LNCAP (cell line): Measurements from ENCODE around the gene C3orf22.
A peak's percentile ranks its signal among the peaks of the same experiment; 100 is the strongest.

Experiments
- TF ChIP-seq, protein P1 (sequence below): fragments of 450-650 bp; IDR thresholded peaks from 2 replicates; pipeline ENCODE4 v1.5.1; 2017; ENCODE audit warnings: mild to moderate bottlenecking

C3orf22 gene

DNA sequence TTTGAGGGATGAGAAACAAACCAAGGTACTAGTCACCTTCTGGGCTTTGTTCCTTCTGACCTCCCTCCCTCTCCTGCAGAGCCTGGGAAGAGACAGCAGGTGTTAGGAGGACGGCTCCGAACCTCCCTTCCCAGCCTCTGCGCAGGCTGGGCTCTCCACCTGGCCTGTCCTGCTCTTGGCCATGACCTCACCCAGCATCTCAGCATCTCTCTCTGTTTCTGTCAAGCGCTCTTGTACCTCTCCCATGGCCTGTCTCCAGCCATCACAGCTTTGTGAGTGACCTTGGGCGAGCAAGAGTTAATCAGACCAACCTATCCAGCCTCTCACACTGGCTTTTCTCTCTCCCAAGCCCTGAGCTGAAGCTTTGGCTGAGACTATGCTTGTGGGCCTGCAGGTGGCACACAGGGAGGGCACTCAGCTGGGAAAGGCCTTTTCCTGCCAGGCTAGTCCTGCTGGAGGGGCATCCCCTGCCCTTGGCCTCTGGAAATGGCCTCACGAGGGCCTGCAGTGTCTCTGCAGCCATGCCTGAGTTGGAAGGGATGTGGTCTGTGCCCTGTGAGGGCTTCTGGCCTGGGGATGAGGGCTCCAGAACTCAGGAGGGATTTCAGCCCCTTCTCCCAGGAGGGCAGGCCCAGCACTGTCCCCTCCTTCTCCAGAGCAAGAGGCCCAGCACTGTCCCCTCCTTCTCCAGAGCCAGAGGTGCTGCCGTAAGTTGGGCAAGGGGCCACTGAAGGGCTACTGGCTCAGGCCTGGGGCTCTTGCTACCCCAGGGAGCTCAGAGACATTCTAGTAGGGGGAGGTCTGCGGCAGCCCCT is 32.7 kb downstream of the C3orf22 start:
- TF ChIP-seq, protein P1, sequence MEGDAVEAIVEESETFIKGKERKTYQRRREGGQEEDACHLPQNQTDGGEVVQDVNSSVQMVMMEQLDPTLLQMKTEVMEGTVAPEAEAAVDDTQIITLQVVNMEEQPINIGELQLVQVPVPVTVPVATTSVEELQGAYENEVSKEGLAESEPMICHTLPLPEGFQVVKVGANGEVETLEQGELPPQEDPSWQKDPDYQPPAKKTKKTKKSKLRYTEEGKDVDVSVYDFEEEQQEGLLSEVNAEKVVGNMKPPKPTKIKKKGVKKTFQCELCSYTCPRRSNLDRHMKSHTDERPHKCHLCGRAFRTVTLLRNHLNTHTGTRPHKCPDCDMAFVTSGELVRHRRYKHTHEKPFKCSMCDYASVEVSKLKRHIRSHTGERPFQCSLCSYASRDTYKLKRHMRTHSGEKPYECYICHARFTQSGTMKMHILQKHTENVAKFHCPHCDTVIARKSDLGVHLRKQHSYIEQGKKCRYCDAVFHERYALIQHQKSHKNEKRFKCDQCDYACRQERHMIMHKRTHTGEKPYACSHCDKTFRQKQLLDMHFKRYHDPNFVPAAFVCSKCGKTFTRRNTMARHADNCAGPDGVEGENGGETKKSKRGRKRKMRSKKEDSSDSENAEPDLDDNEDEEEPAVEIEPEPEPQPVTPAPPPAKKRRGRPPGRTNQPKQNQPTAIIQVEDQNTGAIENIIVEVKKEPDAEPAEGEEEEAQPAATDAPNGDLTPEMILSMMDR = no peak

DNA sequence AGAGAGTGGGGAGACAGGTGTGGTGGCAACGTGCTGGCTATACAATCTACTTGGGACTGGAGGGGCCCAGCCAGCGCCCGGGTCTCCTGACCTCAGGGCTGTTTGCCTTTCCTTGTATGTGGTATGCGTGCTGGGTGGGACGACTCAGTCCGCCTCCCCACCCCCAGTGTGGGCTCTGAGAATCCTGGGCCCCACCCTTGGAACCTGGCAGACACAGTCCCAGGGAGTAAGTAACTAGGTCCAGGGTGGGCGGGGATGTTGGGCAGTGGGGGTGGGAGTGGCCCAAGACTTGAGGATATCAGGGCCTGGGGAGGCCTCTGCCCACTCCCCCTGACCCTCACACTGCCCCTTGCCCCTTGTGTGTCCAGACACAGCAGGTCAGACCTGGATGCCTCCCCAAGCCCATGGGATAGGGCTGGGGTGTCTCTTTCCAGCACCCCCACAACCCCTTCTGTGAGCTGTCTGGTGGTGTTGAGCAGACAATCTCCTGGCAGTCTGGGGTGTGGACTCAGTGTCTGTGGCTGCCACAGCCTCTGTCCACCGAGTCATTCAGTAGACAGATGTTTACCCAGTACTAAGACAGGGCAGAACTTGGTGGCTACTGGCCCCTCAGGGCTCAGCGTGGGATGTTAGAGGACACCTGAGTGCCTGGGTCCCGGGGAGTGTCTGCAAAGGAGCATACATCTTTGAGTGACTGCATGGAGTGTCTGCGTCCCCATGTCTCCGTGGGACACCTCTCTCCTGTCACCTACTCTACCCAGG is 33.5 kb downstream of the C3orf22 start:
- TF ChIP-seq, protein P1 = no peak

DNA sequence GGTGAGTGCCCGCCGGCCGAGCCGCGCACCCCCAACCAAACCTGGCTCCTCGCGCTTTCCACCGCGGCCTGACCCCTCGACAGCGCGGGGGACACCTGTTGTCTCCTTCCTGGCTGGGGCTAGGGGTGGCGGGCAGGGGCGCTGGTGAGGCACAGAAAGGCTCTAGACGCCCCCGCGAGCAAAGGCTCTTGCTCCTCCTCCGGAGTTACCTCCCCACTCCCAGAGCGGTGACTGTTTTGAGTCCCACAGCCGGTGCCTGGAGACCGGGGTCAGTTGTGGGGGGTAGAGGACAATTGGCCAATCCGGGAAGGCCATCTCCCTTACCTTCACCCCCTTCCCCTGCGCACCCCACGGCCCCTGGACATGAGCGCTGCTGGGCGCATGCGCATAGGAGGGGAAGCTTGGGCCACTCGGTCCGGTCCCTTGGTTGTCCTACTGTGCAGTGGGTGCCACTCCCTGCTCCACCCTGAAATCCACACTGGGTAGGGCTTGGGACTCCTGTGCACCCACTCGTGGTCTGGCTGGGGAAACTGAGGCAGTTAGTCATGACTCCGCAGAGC is 34.2 kb downstream of the C3orf22 start:
- TF ChIP-seq, protein P1 = 0 out of 2 replicates have a peak, but pooled peaks have one; percentile 18

DNA sequence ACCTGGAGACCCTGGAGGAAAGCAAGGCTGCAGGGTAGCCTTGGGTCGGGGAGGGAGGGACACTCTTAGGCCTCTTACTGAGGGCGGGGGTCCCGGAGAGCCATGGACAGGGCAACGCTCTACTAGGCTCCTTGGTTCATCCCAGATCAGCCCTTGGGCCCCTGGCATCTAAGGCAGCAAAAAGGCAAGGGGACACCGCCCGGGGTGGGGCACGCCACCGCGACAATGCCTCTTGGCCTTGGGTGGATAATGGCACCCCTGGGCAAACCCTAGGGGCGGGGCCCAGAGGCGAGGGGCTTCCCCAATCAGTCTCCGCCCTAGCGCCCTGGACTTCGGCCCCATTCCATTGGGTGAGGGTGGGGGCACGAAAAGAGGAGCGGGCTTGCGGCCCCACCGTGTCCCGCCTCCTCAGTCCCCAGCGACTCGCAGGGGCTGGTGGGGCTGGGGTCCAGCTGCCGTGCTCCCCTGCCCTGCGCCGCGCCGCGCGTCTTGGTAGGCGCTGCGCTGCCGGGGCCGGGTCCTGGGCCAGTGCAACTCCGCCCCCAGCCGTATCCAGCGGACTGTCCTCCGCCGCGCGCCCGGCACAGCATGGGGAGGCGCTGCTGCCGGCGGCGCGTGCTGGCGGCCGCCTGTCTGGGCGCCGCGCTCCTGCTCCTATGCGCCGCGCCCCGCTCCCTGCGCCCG is 34.8 kb downstream of the C3orf22 start, which contains the start of gene CHST13:
TSS of gene CHST13 (plus strand) at position 411 of the 684 bp plus-strand sequence. CDS start at position 589, 178 bp downstream.
- TF ChIP-seq, protein P1 = no peak; the same call in 1 of the 2 replicates

DNA sequence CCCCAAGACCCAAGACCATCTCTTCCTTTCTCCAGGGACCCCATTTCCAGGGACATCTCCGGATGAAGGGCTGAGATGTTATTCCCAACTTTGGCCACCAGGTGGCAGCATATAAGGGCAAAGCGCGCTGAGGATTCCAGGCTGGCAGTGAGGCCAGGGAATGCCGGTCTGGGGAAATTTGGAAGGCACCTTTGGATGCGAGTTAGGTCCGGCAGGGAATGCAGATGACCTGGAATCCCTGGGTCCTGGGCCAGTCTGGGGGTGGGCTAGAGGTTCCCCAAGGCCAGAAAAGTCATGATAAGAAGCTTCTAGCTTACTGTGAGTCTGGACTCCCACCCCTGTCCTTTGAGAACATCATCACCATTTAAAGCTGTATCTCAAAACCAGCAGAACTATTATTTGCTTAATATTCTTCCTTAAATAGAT is 36.4 kb downstream of the C3orf22 start:
- TF ChIP-seq, protein P1 = peak; percentile 88

DNA sequence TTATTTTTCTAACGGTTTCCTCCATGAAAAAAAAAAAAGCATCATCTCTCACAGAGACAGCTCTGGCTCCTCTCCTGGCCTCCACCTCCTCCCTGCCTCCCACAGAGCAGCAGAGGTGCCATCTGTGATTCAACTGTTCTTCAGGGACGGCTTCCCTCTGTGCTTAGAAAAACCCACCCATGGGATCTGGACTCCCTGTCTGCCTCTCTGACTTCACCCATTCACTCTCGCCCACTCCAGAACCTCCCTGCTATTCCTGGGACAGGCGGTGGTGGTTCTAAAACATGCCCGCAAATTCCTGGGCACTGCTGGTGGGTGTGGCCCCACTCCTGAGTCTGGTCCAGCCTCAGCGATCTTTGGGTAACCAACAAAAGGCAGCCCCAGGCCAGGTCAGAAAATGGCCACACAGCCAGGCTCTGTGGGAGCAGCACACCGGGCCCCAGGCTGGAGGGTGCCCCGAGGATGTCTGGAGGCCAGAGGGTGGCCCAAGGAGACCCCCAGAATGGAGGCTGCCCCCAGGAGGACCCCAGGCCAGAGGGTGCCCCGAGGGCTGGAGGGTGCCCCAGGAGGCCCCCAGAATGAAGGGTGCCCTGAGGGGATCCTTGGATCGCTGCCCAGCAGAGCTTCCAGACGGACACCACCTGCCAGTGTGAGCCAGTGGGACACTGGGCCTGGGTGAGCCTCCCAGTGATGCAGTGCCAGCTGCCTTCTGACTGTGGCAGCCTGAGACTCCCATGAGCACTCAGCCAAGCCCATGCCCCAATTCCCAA is 37.4 kb downstream of the C3orf22 start:
- TF ChIP-seq, protein P1 = no peak
